GM18499 (cell line): ENCODE data around the gene FLNA.
"Not testable (repeated sequence)": the region's sequence is repeated elsewhere in the genome, so short reads cannot be mapped to it uniquely, and the experiment has no call there.

Experiments
- ATAC-seq: cut with Tn5 transposase; IDR thresholded peaks from one replicate; pipeline ENCODE4 v1.9.1; 2021; ENCODE audit warnings: moderate number of reproducible peaks; ENCODE audit not compliant: insufficient read depth, unreplicated experiment

FLNA gene

DNA sequence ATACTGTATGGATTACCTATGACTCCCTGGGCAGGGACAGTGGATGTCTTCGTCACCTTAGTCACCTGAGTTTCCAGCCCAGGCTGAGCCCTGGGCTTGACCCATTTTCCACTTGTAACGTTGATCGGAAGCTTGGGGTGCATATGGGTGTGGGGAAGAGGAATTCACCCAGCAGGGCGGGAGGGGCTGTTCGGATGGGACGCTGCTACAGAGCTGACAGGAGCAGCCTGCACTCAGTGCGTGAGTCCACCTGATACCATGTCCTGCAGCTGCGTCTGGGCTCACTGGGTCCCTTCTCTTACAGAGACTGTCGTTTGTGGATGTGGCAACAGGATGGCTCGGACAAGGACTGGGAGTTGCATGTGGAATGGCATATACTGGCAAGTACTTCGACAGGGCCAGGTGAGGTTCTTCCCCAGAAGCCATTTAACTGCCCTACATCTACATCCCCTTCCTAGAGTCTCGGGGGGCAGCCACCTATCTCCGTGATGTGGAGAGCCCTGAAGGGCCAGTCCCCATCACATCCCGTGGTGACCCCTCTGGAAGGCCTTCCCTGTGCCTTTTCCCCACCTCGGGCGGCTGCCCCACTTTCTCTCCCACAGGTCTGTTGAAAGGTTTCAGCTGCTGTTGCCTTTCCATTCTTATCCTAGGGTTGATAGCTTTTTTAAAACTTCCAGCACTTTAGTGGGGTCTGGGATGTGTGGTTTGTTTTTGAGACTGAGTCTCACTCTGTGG is 65.2 kb downstream of the FLNA start:
- no peak for ATAC-seq

DNA sequence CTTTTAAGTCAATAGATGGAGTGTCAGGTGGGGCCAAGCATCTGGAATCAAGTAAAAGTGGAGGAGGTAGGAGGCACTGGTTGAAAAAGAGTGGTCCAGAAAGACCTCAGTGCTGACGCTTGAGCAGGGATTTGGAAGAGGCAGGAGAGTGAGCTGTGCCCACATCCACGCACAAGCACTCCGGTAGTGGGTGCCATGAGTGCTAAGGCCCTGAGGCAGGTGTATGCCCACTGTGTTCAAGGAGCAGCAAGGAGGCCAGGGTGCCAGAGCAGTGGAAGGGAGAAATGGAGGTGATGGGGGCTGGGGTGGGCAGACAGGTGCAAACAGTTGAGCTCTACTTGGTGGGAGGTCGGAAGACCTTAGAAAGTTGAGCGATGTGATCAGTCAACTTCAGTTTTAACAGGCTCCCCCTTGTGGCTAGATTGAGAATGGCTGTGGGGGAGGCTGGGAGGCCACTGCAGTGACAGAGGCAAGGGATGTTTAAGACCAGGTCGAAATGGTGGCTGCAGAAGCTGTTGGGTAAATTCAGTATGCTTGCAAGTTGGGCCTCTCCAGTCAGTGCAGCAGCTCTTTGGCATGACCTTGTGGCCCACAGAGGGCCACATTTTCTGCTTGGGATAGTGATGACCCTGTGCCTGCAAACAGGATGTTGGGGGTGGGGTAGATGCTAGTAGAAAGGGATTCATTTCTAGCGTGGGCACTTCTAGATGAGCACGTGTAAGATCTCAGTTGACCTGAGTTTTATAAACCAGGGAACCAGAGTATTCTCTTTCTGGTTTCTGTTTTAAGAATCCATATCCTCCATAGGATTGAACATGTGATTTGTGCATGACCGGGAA is 66.1 kb downstream of the FLNA start:
- no peak for ATAC-seq

DNA sequence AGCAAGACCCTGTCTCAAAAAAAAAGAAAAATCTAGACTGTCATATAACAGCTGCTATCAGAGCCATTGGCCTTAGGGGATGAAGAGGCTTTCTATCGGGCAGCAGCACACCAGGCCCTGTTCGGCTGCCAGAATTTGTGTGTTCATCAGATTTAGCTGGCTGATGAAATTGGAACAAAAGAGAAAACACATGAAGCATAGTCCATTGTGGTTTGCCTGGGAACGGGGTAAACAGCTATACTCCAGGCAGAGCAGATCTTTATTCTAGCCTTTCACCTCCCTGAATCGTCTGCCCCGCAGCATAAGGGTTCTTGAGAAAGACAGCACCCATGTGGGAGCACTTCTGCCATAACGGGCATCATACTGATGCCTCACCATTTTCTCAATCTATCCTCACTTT is 67.2 kb downstream of the FLNA start:
- no peak for ATAC-seq

DNA sequence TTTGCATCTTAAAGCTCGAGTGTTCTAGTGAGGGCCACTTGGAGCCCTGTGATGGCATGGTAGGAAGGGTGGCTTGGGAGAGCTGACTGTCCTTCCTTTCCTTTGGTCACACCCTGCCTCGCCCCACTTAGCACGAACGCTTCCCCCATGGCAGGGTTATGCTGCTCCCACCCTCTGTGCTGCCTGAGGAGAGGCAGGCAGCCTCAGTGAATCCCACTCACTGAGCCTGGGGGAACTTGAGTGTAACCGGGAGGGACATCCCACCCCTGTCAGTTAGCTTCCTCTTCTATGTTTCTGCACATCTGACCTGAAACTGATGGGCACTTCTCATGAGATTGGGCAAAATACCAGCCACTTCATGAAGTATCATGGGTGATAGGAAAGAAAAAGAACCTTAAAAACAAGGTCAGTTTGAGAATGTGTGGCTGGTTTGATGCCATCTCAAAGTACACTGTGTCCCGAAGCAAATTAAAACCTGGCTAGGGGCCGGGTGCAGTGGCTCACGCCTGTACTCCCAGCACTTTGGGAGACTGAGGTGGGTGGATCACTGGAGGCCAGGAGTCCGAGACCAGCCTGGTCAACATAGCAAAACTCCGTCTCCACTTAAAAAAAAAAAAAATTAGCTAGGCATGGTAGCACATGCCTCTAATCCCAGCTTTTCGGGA is 68.8 kb downstream of the FLNA start:
- ATAC-seq, result no peak

DNA sequence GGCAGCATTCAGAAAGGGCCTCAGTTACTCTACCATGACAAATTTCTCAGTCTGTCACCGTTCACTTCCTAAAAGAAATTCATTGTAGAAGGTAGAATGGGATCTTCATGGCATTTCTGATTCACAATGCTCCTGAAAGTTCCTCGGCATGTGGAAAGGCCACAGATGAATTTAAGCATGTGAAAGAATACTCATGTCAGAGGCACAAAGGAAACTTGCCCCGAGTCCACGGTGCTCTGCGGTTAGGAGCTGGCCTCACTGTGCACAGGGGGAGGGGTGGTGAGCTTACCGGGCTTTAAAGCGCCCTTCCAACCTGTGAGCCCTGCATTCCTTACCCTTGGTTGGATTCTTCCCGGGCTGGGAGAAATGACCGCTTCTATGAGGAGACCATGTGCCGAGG is 69.6 kb downstream of the FLNA start:
- no peak for ATAC-seq

DNA sequence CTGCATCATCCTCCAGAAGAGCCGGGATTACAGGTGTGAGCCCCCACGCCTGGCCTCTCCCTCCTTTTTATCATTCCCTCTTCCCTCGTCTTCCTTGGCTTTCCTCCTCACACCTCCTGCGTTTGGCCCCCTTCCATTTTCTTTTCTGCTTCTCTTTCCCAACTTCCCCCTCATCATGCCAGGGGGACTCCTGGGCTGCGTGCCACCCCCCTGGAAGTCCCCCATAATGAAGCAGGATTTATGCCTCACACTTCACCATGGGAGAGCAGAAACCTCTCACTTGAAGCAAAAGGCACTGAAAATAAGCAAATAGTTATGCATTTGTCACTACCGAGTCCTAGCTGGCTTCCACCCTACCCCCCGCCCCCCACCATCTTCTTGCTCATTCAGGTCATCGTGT is 71.0 kb downstream of the FLNA start:
- ATAC-seq, result no peak

DNA sequence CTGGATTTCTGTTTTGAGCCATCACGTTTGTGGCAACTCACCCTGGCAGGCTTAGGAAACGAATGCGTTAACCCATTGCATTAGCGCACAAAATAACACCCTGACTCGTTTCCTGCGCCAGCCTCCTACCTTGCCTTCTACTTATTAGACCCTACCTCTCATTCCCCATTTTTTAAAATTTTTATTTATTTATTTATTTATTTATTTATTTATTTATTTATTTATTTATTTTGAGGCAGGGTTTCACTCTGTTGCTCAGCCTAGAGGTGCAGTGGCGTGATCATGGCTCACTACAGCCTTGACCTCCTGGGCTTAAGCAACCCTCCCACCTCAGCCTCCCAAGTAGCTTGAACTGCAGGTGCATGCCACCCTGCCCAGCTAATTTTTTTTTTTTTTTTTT is 71.4 kb downstream of the FLNA start:
- not testable (repeated sequence) for ATAC-seq

DNA sequence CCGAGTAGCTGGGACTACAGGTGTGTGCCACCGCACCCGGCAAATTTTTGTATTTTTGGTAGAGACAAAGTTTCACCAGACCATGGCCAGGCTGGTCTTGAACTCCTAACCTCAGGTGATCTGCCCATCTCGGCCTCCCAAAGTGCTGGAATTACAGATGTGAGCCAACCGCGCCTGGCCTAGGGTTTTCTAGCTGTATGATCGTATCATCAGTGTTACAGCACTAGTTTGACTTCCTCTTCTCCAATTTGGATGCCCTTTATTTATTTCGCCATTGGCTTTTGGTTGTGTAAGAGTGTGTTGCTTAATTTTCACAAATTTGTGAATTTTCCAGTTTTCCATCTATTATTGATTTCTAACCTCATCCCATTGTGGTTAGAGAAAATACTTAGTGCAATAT is 73.6 kb downstream of the FLNA start:
- ATAC-seq, result no peak
